Activated CD4-positive, alpha-beta T cell treated with anti-CD3 and anti-CD28 coated beads, Interleukin-2, Interleukin-4, amounts not matched to agents 100 ng/mL and 50 ng/mL, durations not matched to agents 16 hours and 8 hours (primary cell): Measurements from ENCODE around the gene ZNF573.

Experiments used
- DNase-seq: peaks from one replicate; pipeline ENCODE4 v3.0.0-alpha.2; 2020; ENCODE audit warnings: low spot score

ZNF573 gene

GRCh38 chr19:37695144-37695899 is 84.1 kb downstream of the ZNF573 start:
- DNase-seq = no peak

DNA sequence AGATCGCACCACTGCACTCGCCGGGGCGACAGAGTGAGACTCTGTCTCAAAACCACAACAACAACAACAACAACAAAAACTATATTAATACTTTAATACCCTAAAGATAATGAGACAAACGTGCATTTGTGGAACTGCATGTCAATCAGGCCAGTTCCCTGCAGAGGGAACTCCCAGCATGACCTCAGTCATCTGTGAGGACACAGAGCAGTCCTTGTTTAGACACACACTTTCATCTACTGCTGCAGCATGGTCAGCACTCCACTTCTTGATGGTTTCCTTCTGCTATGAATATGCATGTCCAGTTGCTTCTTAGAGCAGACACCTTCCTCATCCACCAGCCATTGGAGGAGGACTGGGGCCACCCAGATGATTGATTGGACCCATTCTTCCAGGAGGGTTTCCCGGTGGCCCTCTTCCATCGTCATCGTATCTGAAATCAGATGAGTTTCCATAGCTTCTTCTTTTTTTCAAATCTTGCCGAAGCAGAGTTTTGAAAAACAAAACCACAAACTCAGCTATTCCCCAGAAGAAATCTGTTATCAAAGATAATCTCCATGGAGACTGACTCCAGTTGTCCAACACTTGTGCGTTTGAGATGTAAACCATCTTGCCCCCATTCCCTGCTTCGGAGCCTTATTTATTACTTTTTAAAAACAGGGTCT is 86.3 kb downstream of the ZNF573 start:
- no peak for DNase-seq

DNA sequence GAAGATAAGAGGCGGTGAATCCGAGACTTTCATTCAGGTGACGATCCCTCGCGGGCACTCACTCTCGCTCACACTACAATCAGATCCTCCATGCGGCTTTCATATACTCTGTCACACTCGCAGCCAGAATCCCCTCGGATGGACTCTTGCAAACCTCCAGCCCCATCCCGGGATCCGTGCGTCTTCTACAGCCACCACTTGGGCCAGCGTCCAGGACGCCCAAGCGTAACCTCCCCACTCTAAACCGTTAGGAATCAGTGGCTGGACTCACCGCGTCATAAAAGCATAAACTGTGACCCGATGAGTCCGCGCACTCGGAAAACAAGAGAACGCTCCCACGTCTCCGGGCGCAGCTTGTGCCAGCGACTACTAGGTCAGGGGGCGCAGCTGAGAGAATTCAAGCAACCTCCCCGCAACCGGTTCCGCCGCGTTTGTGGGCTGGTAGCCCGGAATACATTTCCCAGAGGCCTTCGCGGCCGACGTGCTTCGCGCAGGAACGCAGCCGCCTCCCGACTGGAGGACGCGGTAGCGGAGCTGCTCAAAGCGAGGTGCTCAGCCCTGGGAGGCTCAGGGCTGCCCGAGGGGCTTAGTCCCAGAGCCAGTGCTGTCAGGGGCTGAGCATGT is 87.4 kb downstream of the ZNF573 start:
- peak; percentile 61 for DNase-seq
